Heart right ventricle (tissue), 16 donors: ENCODE measurements around the gene KIF2C. TPM values are rescaled to one million over a fixed set of nuclear protein-coding genes. Genes with fewer than 3 reads are reported as not detected.

Source experiments
- ATAC-seq, 8 donors: fragments of 200-7000 bp; cut with Tn5 transposase; one replicate each; pipeline ENCODE4 v1.9.1; 2020; ENCODE audit warnings: mild to moderate bottlenecking in 8 of 8, moderate library complexity in 8 of 8, moderate number of reproducible peaks in 1 of 8
- DNase-seq, 2 donors: peaks; one replicate each; pipeline ENCODE4 v3.0.0-alpha.2; 2020
- H3K27ac ChIP-seq, 10 donors: fragments of 200-600 bp; sonication (generic) in 2 of 10; one replicate each; pipeline versions ENCODE4 v1.5.0 to v1.8.0; 2020 to 2022; ENCODE audit warnings: mild to moderate bottlenecking in 3 of 10
- H3K27me3 ChIP-seq, 7 donors: fragments of 200-600 bp; one replicate each; pipeline ENCODE4 v1.8.0; 2021 to 2022; ENCODE audit warnings: mild to moderate bottlenecking in 2 of 7
- H3K36me3 ChIP-seq, 9 donors: fragments of 200-600 bp; sonication (generic) in 1 of 9; one replicate each; pipeline versions ENCODE4 v1.5.0 to v1.8.0; 2020 to 2022; ENCODE audit warnings: mild to moderate bottlenecking in 2 of 9
- H3K4me1 ChIP-seq, 9 donors: fragments of 200-600 bp; sonication (generic) in 1 of 9; one replicate each; pipeline versions ENCODE4 v1.5.0 to v1.8.0; 2020 to 2022; ENCODE audit warnings: mild to moderate bottlenecking in 4 of 9
- H3K4me3 ChIP-seq, 10 donors: fragments of 200-600 bp; sonication (generic) in 2 of 10; one replicate each; pipeline versions ENCODE4 v1.5.0 to v1.8.0; 2020 to 2022; ENCODE audit warnings: mild to moderate bottlenecking in 7 of 10, moderate library complexity in 2 of 10
- H3K9me3 ChIP-seq, 11 donors: fragments of 200-600 bp in 10 of 11; sonication (generic) in 2 of 11; one replicate each; pipeline versions ENCODE4 v1.5.0 to v1.8.0; 2013 to 2022; ENCODE audit warnings: mild to moderate bottlenecking in 2 of 11, control low read depth in 1 of 11, moderate library complexity in 1 of 11
- WGBS, 2 donors: extraction: QIAGEN DNeasy Blood & Tissue Kit; methylation state at CpG; one replicate each; pipeline ENCODE4 v1.1.7; 2013; ENCODE audit warnings: inconsistent platforms in 1 of 2; 5-methylcytosine and 5-hydroxymethylcytosine counted together
- intact Hi-C, 10 donors: fragments of 100-400 bp; cut with DNase I; formaldehyde crosslinking; loops; one replicate each; pipeline versions ENCODE4 v1.11.1 to v1.14.2; 2022
- polyA plus RNA-seq, 2 donors: library from polyadenylated mRNA; stranded (reverse); fragments of 200-250 nt; gene quantifications; one replicate each; pipeline ENCODE4 v1.2.3, GENCODE V29; 2013
- total RNA-seq, 10 donors: library from RNA; stranded (reverse); fragmentation: NEBNext Ultra II Directional in 3 of 10; extraction: Animal tissue kit (Norgen Biotek cat#: 25700) in 3 of 10; gene quantifications; one replicate each; pipeline versions ENCODE4 v1.2.1 to v1.2.4, GENCODE V29; 2021 to 2023
- TF ChIP-seq, protein P1 (sequence below), 9 donors: fragments of 200-600 bp; sonication (generic) in 2 of 9; IDR thresholded peaks; one replicate each; pipeline versions ENCODE4 v1.5.0 to v1.8.0; 2021 to 2022; ENCODE audit warnings: antibody characterized with exemption in 9 of 9, mild to moderate bottlenecking in 5 of 9, moderate library complexity in 1 of 9
- donor health status: Arrhythmogenic right ventricular cardiomyopathy.
- donor health status: ischemic (EF 13 %, LVEDD 7.1; RV severe dilation, severe dysfunction).
- donor health status: healthy with polysubstance abuse.
- donor health status: DM: no; HTN: yes; CAD: no.
- donor health status: DM: no; HTN: no; CAD: no.
- donor health status: ischemic (EF 25% LVEDD 6.9; RV normal size, moderate dysfunction).
- donor health status: ischemic (EF 25% LVEDD 5.7; RV mildly dilated, moderate dysfunction).
- donor health status: healthy.
- donor health status: DM: yes; HTN: yes; CAD: no.
- donor health status: Ischemic cardiomyopathy.
- donor health status: ischemic (EF 35%, LVEDD 5.7; RV mildly dilated, moderate dysfunction).
- donor health status: nonischemic (EF 11% LVEDD 7.7; RV severe dilation, severe dysfunction).
- donor health status: DM: yes; HTN: yes; CAD: no.
- donor health status: PGD.
- donor health status: ischemic (EF 29% LVEDD 5.4; RV normal size, mild dysfunction).
- donor health status: nonischemic (EF 23%, LVEDD 6.1; RV moderate dilation, normal function).

The KIF2C gene
- total and polyA plus RNA-seq, 12 donors, result 0.22 to 3.7 (median 1.2) TPM

DNA sequence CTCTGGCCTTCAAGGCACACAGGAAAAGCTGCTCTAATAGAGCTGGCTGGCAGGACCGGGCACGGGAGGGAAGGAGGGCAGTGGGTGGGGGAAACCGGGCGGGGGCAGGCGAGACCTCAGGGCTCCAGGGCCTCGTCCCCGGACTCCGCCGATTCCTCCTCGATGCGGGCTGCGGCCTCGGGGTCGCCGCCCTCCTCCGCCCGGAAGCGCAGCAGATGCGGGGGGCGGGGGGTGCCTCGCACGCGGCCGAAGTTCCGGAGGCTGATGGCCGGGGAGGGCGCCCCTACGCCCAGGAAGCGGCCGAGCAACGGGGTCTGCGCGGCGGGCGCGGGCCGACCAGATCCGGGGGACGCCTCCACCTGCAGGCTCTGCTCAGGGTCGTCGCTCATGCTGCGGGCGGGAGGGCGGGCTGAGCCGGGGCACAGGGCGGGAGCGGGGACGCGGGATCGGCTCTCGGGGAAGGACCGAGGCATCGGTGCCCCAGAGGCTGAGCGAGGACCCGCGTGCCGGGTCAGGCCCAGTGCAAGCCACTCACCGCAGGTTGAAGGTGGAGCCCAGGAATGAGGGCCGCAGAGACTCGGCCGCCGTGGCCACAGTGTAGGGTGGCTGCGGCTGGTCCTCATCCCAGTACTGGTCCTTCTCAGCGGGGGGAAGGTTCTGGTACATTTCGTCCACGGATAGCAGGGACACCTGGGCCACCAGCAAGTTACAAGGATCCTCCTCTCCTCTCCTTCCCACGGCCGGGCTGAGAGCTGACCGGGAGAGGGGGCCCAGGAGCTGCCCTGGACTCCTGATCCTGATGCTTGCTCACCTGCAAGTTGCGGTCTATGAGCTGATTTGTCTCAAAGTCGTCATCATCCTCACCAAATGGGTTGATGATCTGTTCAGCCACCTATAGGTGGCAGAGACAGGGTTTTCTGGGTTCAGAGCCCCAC lies 44.7 kb downstream of the KIF2C start:
- peak; percentile 2 to 42 (median 18) for ATAC-seq
- Histone ChIP-seq H3K4me3 (peak overlapping the region; percentile 12 to 61 (median 58)), H3K9me3 (no peaks in the 10 kb centered on the region), H3K27ac (peak overlapping the region in 5 of 10 donors; percentile 35 to 63 (median 39)), H3K27me3 (peaks cover 0 to 7% (median 0%) of the 10 kb centered on the region in 7 donors), H3K4me1 (peaks cover 0 to 34% (median 29%) of the 10 kb centered on the region in 9 donors), H3K36me3 (peaks cover 0 to 29% (median 6%) of the 10 kb centered on the region in 9 donors)
- TF ChIP-seq, protein P1, sequence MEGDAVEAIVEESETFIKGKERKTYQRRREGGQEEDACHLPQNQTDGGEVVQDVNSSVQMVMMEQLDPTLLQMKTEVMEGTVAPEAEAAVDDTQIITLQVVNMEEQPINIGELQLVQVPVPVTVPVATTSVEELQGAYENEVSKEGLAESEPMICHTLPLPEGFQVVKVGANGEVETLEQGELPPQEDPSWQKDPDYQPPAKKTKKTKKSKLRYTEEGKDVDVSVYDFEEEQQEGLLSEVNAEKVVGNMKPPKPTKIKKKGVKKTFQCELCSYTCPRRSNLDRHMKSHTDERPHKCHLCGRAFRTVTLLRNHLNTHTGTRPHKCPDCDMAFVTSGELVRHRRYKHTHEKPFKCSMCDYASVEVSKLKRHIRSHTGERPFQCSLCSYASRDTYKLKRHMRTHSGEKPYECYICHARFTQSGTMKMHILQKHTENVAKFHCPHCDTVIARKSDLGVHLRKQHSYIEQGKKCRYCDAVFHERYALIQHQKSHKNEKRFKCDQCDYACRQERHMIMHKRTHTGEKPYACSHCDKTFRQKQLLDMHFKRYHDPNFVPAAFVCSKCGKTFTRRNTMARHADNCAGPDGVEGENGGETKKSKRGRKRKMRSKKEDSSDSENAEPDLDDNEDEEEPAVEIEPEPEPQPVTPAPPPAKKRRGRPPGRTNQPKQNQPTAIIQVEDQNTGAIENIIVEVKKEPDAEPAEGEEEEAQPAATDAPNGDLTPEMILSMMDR (IDR thresholded peaks at IDR 0.05), result peak in 1 of 9 donors; percentile 5
- DNase-seq, result no peak
- WGBS, 2 donors, result 7 to 9% methylated on average over 64 to 71 of the region's 71 CpGs
- intact Hi-C loops, result loop anchor here in 7 of 10 donors (5.0 to 10.0 kb wide), 6 partner anchors 38 to 520 kb away; no protein-coding TSS in a partner anchor

DNA sequence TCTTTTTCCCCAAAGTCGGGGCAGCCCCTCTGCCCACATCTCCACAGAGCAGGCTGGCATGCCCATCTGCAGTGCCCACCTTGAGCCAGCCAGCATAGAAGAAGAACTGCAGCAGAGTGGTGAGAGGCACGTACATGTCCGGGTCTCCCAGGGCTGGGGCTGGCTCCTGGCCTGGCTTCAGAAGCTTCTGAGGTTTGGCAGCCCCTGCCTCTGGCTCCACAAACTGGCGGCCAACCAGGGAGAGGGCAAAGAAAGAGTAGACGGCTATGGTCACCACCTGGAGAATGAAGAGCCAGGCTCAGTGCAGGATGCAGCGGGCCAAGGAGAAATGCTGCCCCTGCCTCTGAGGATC lies 45.4 kb downstream of the KIF2C start:
- peaks cover 0 to 34% (median 29%) of the 10 kb centered on the region in 9 donors for H3K4me1 ChIP-seq
- WGBS, 2 donors, result 90% methylated on average over 6 of the region's 6 CpGs
- H3K36me3 ChIP-seq, result peaks cover 0 to 22% (median under 1%) of the 10 kb centered on the region in 9 donors
- H3K9me3 ChIP-seq, result no peaks in the 10 kb centered on the region
- H3K4me3 ChIP-seq, result peak overlapping the region in 2 of 10 donors; percentile 59 to 61
- peaks cover 0 to 7% (median 0%) of the 10 kb centered on the region in 7 donors for H3K27me3 ChIP-seq
- intact Hi-C loops, result loop anchor here in 7 of 10 donors (5.0 to 10.0 kb wide), 6 partner anchors 37 to 520 kb away; no protein-coding TSS in a partner anchor
- TF ChIP-seq, protein P1 (IDR thresholded peaks at IDR 0.05), result no peak
- DNase-seq (no peak), ATAC-seq (no peak)
- H3K27ac ChIP-seq, result no peak overlapping the region

DNA sequence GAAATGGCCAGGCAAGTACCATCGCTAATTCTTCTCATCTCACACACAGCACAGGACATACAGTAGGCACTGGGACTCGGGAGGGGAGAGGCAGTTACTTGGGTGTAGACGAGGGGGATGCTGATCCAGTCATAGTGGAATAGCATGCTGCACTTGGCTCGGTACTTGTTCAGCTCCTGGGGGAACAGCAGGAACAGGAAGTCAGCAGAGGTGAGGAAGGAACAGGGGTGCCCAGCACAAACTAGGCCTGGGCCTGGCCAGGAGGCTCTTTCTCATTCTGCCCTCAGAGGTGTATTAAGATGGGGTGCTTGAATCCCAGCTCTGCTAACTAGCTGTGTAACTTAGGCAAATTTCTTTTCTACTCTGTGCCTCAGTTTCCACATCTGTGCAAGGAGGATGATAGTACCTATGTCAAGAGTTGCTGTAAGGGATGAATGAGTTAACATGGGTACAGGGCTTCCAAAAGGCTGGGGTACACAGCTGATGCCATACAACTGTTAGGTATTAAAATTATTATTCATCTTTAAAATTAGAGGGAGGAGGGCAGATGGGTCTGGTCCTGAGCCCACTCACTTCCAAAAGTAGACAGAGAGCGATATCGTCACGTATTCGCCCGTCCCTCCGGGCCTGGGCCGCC lies 46.0 kb downstream of the KIF2C start:
- intact Hi-C loops, result loop anchor here in 7 of 10 donors (5.0 to 10.0 kb wide), 6 partner anchors 37 to 519 kb away; no protein-coding TSS in a partner anchor
- peaks cover 0 to 16% (median 0%) of the 10 kb centered on the region in 9 donors for H3K36me3 ChIP-seq
- WGBS, 2 donors, result 33% methylated on average over 11 of the region's 11 CpGs
- H3K4me3 ChIP-seq, result peak overlapping the region in 9 of 10 donors; percentile 27 to 62 (median 54)
- peaks cover 0 to 34% (median 29%) of the 10 kb centered on the region in 9 donors for H3K4me1 ChIP-seq
- H3K27me3 ChIP-seq, result peaks cover 0 to 7% (median 0%) of the 10 kb centered on the region in 7 donors
- ATAC-seq (no peak), DNase-seq (no peak)
- H3K9me3 ChIP-seq, result no peaks in the 10 kb centered on the region
- H3K27ac ChIP-seq, result peak overlapping the region in 8 of 10 donors; percentile 34 to 82 (median 58)
- TF ChIP-seq, protein P1 (IDR thresholded peaks at IDR 0.05), result no peak
